HG03469 (cell line): ENCODE data around the gene SPINK4.

Experiments
- ATAC-seq: cut with Tn5 transposase; IDR thresholded peaks from one replicate; pipeline ENCODE4 v1.9.1; 2021; ENCODE audit warnings: mild to moderate bottlenecking, moderate library complexity, moderate number of reproducible peaks; ENCODE audit not compliant: unreplicated experiment

SPINK4 gene

GRCh38 chr9:33239921-33240320, at the start of gene SPINK4:
Gene SPINK4 (plus strand): TSS chr9:33240167. CDS start chr9:33240209, 42 bp downstream.
- no peak for ATAC-seq

- ATAC-seq = no peak
Measured at GRCh38 chr9:33192493-33193255, 47.3 kb upstream of the SPINK4 start.

GRCh38 chr9:33193818-33194217, 46.1 kb upstream of the SPINK4 start:
- no peak for ATAC-seq

GRCh38 chr9:33196736-33197135, 43.2 kb upstream of the SPINK4 start:
- ATAC-seq = no peak

GRCh38 chr9:33197279-33198152, 42.5 kb upstream of the SPINK4 start:
- ATAC-seq = no peak

- no peak for ATAC-seq
Measured at GRCh38 chr9:33198165-33198564, 41.8 kb upstream of the SPINK4 start.

GRCh38 chr9:33202018-33202417, 37.9 kb upstream of the SPINK4 start:
- no peak for ATAC-seq

- ATAC-seq = peak; percentile 99
Measured at GRCh38 chr9:33202552-33203201, 37.3 kb upstream of the SPINK4 start.

GRCh38 chr9:33209394-33209793, 30.6 kb upstream of the SPINK4 start:
- ATAC-seq = no peak

GRCh38 chr9:33210006-33210715, 29.8 kb upstream of the SPINK4 start:
- no peak for ATAC-seq

- ATAC-seq = no peak
Measured at GRCh38 chr9:33211695-33212393, 28.1 kb upstream of the SPINK4 start.

- ATAC-seq = no peak
Measured at GRCh38 chr9:33220681-33221567, 19.0 kb upstream of the SPINK4 start.

GRCh38 chr9:33221568-33221884, 18.4 kb upstream of the SPINK4 start:
- no peak for ATAC-seq

GRCh38 chr9:33222031-33222430, 17.9 kb upstream of the SPINK4 start:
- ATAC-seq = no peak

- no peak for ATAC-seq
Measured at GRCh38 chr9:33223696-33224095, 16.3 kb upstream of the SPINK4 start.

GRCh38 chr9:33225319-33226147, 14.4 kb upstream of the SPINK4 start:
- ATAC-seq = no peak

- ATAC-seq = no peak
Measured at GRCh38 chr9:33227008-33227398, 13.0 kb upstream of the SPINK4 start.

- no peak for ATAC-seq
Measured at GRCh38 chr9:33227741-33228140, 12.2 kb upstream of the SPINK4 start.

GRCh38 chr9:33228606-33229005, 11.4 kb upstream of the SPINK4 start:
- no peak for ATAC-seq
